HepG2 (cell line): ENCODE data around the gene CCDC88B. TPM values are rescaled to one million over a fixed set of nuclear protein-coding genes. Genes with fewer than 3 reads are reported as not detected.

Experiments
- FOXP1 ChIP-seq, 2 experiments: fragments of 450-650 bp in 1 of 2; IDR thresholded peaks; 2 replicates each; pipeline ENCODE4 v1.6.1; 2017 to 2018; ENCODE audit warnings: antibody characterized with exemption in 1 of 2
- FUBP1 ChIP-seq: sonication (generic); formaldehyde crosslinking; IDR thresholded peaks from 2 replicates; pipeline ENCODE4 v1.5.1; 2020; ENCODE audit warnings: missing genetic modification reagents, mild to moderate bottlenecking, borderline replicate concordance
- GATA4 ChIP-seq: sonication (generic); IDR thresholded peaks from 2 replicates; pipeline ENCODE4 v1.6.1; 2016; ENCODE audit warnings: antibody characterized with exemption, low read depth, borderline replicate concordance
- HNRNPLL ChIP-seq: fragments of 200-400 bp; formaldehyde crosslinking; IDR thresholded peaks from 2 replicates; pipeline ENCODE4 v1.6.1; 2017; ENCODE audit warnings: mild to moderate bottlenecking, low read depth, low read length; ENCODE audit not compliant: poor library complexity, severe bottlenecking
- MEF2D ChIP-seq: sonication (generic); formaldehyde crosslinking; IDR thresholded peaks from 2 replicates; pipeline ENCODE4 v1.5.1; 2020; ENCODE audit warnings: mild to moderate bottlenecking, missing genetic modification reagents
- PHF20 ChIP-seq: sonication (generic); formaldehyde crosslinking; IDR thresholded peaks from 2 replicates; pipeline ENCODE4 v1.5.0; 2020; ENCODE audit warnings: mild to moderate bottlenecking, missing genetic modification reagents
- PITX1 ChIP-seq: sonication (generic); formaldehyde crosslinking; IDR thresholded peaks from 2 replicates; pipeline ENCODE4 v1.5.1; 2020; ENCODE audit warnings: mild to moderate bottlenecking, missing genetic modification reagents
- RBFOX2 ChIP-seq: fragments of 200-400 bp; formaldehyde crosslinking; IDR thresholded peaks from 2 replicates; pipeline ENCODE4 v1.6.1; 2017; ENCODE audit warnings: low read depth, mild to moderate bottlenecking, low read length
- RERE ChIP-seq: IDR thresholded peaks from 2 replicates; pipeline ENCODE4 v1.6.1; 2016; ENCODE audit warnings: low read depth, missing genetic modification reagents, missing compliant biosample characterization
- SUZ12 ChIP-seq: fragments of 150-350 bp; IDR thresholded peaks from 2 replicates; pipeline ENCODE4 v1.6.1; 2014; ENCODE audit warnings: low read depth, low read length
- TAF1 ChIP-seq: sonication (generic); formaldehyde crosslinking; IDR thresholded peaks from 2 replicates; pipeline ENCODE4 v1.4.0; 2020; ENCODE audit warnings: missing genetic modification reagents
- ZC3H13 ChIP-seq: sonication (generic); formaldehyde crosslinking; IDR thresholded peaks from 2 replicates; pipeline ENCODE4 v1.8.1; 2023; ENCODE audit warnings: mild to moderate bottlenecking, missing genetic modification reagents, moderate library complexity
- ZFP36L2 ChIP-seq: sonication (generic); formaldehyde crosslinking; IDR thresholded peaks from 2 replicates; pipeline ENCODE4 v1.4.0; 2020; ENCODE audit warnings: missing genetic modification reagents
- ZFY ChIP-seq: sonication (generic); formaldehyde crosslinking; IDR thresholded peaks from 2 replicates; pipeline ENCODE4 v1.4.0; 2020; ENCODE audit warnings: missing genetic modification reagents
- ZFYVE20 ChIP-seq: sonication (generic); formaldehyde crosslinking; IDR thresholded peaks from 2 replicates; pipeline ENCODE4 v1.8.0; 2023; ENCODE audit warnings: low read depth, mild to moderate bottlenecking, moderate library complexity, missing genetic modification reagents, borderline replicate concordance
- ZNF121 ChIP-seq: sonication (generic); formaldehyde crosslinking; IDR thresholded peaks from 2 replicates; pipeline ENCODE4 v1.5.0; 2020; ENCODE audit warnings: mild to moderate bottlenecking, missing genetic modification reagents
- ZNF383 ChIP-seq: sonication (generic); formaldehyde crosslinking; IDR thresholded peaks from 2 replicates; pipeline ENCODE4 v1.4.0; 2020; ENCODE audit warnings: missing genetic modification reagents, mild to moderate bottlenecking, borderline replicate concordance
- ZSCAN25 ChIP-seq: sonication (generic); formaldehyde crosslinking; IDR thresholded peaks from 2 replicates; pipeline ENCODE4 v1.8.0; 2022; ENCODE audit warnings: mild to moderate bottlenecking, missing genetic modification reagents
- polyA plus RNA-seq, 8 experiments: library from polyadenylated mRNA; depleted of rRNA in 3 of 8; stranded (reverse) in 7 of 8; unstranded in 1 of 8; fragments of >200 nt; fragmentation: Illumina TruSeq in 4 of 8; extraction: Trizol in 4 of 8; gene quantifications; 2 replicates each; pipeline versions ENCODE4 v1.2.1 to v1.2.3, GENCODE V29; 2011 to 2016; ENCODE audit warnings: low read depth in 4 of 8, missing spikeins in 1 of 8, mixed read lengths in 1 of 8; ENCODE audit not compliant: insufficient read depth in 1 of 8
- total RNA-seq, 5 experiments: library from RNA; depleted of rRNA; stranded (reverse); fragments of >200 nt; fragmentation: Illumina TruSeq; extraction: Trizol; gene quantifications; 2 replicates each; pipeline ENCODE4 v1.2.3, GENCODE V29; 2016; ENCODE audit warnings: low read depth in 1 of 5
- TF ChIP-seq, protein P1 (sequence below): sonication (generic); formaldehyde crosslinking; IDR thresholded peaks from 2 replicates; pipeline ENCODE4 v1.4.0; 2020; ENCODE audit warnings: missing genetic modification reagents
- TF ChIP-seq, protein P2 (sequence below): sonication (generic); formaldehyde crosslinking; IDR thresholded peaks from 2 replicates; pipeline ENCODE4 v1.5.0; 2020; ENCODE audit warnings: missing genetic modification reagents

The CCDC88B gene
- total and polyA plus RNA-seq, 2 of the 13 experiments (the other 11 are each of a cell fraction or from before 2014, with no cell fraction given), result 3.6 to 4.8 TPM

- 0 out of 2 replicates have a peak, but pooled peaks have one; percentile 26 for TF ChIP-seq ZNF121 (CRISPR knock-in tag)
- TF ChIP-seq FUBP1, result no peak
- TF ChIP-seq ZSCAN25, result peak; percentile 98
- no peak for TF ChIP-seq PHF20 (CRISPR knock-in tag)
- TF ChIP-seq ZNF383, result no peak
- TF ChIP-seq, protein P1, sequence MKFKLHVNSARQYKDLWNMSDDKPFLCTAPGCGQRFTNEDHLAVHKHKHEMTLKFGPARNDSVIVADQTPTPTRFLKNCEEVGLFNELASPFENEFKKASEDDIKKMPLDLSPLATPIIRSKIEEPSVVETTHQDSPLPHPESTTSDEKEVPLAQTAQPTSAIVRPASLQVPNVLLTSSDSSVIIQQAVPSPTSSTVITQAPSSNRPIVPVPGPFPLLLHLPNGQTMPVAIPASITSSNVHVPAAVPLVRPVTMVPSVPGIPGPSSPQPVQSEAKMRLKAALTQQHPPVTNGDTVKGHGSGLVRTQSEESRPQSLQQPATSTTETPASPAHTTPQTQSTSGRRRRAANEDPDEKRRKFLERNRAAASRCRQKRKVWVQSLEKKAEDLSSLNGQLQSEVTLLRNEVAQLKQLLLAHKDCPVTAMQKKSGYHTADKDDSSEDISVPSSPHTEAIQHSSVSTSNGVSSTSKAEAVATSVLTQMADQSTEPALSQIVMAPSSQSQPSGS (CRISPR knock-in tag), result peak; percentile 49
- TF ChIP-seq SUZ12, result no peak
- no peak for TF ChIP-seq GATA4
- peak; percentile 52 for TF ChIP-seq RBFOX2
- no peak for TF ChIP-seq FOXP1 (IDR thresholded peaks at IDR 0.05)
- TF ChIP-seq FOXP1 (CRISPR knock-in tag; IDR thresholded peaks at IDR 0.05), result no peak
- no peak for TF ChIP-seq ZC3H13 (CRISPR knock-in tag)
- TF ChIP-seq ZFP36L2 (CRISPR knock-in tag), result 0 out of 2 replicates have a peak, but pooled peaks have one; percentile 23
- TF ChIP-seq MEF2D, result peak; percentile 42; the same call in 1 of the 2 replicates
- TF ChIP-seq HNRNPLL, result peak; percentile 48
- no peak for TF ChIP-seq RERE
- TF ChIP-seq ZFYVE20 (CRISPR knock-in tag), result no peak
- peak; percentile 37; the same call in 1 of the 2 replicates for TF ChIP-seq PITX1 (CRISPR knock-in tag)
- no peak for TF ChIP-seq TAF1 (CRISPR knock-in tag)
- TF ChIP-seq, protein P2, sequence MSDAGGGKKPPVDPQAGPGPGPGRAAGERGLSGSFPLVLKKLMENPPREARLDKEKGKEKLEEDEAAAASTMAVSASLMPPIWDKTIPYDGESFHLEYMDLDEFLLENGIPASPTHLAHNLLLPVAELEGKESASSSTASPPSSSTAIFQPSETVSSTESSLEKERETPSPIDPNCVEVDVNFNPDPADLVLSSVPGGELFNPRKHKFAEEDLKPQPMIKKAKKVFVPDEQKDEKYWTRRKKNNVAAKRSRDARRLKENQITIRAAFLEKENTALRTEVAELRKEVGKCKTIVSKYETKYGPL (CRISPR knock-in tag), result no peak
- TF ChIP-seq ZFY (CRISPR knock-in tag), result peak; percentile 45; the same call in 1 of the 2 replicates
Measured at GRCh38 chr11:64355078-64355940, 15.3 kb downstream of the CCDC88B start (continued).
